ENCODE data around the gene CD244.

The CD244 gene

GRCh38 chr1:160819186-160819585, 43.5 kb downstream of the CD244 start:
- no peak for DNase-seq (ENCODE audit: low read depth, low spot score)
- TF ChIP-seq, protein P1, sequence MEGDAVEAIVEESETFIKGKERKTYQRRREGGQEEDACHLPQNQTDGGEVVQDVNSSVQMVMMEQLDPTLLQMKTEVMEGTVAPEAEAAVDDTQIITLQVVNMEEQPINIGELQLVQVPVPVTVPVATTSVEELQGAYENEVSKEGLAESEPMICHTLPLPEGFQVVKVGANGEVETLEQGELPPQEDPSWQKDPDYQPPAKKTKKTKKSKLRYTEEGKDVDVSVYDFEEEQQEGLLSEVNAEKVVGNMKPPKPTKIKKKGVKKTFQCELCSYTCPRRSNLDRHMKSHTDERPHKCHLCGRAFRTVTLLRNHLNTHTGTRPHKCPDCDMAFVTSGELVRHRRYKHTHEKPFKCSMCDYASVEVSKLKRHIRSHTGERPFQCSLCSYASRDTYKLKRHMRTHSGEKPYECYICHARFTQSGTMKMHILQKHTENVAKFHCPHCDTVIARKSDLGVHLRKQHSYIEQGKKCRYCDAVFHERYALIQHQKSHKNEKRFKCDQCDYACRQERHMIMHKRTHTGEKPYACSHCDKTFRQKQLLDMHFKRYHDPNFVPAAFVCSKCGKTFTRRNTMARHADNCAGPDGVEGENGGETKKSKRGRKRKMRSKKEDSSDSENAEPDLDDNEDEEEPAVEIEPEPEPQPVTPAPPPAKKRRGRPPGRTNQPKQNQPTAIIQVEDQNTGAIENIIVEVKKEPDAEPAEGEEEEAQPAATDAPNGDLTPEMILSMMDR (IDR thresholded peaks at IDR 0.05; ENCODE audit: insufficient read depth, low read length, missing control alignments): no peak
- ChIA-PET POLR2A (no interaction called here), CTCF (no interaction called here)
- H3K4me3 ChIP-seq (ENCODE audit: low read depth, low read length): no peak overlapping the region

DNA sequence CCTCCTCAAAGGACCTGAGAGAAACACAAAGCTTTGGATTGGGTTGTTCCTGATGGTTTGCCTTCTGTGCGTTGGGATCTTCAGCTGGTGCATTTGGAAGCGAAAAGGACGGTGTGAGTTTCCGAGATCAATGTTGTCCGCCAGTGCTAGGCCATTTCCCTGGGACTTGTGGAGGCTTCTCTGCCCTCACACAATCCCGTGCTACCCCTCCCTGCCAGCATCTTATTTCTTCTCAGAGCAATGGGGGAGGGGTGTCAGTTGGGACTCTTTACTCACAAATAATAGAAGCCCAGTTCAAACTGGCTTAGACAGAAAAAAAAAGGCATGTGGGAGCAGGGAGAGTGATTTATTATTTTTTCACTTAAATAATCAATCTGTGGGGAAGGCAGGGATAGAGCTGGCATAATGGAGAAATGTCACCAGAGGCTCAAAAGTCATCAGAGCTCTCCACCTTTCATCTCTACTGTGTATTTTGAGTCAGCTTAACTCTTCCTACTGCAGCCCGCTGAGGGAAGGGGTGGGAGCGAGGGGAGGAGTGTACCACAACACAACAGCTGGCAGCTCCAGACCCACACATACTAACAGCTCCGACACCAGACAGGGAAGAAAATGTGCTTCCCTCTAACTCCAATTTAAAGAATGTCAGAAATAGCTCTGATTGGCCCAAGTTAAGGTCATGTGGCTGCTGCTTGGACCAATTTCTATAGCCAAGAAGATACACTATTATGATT, 44.3 kb downstream of the CD244 start:
- TF ChIP-seq, protein P1 (IDR thresholded peaks at IDR 0.05; ENCODE audit: insufficient read depth, low read length, missing control alignments): no peak
- POLR2A ChIA-PET: no interaction called here
- CTCF ChIA-PET: interaction anchor here (0.6 kb wide), 1 partner anchor 17 kb away, joined by 3 read pairs; no protein-coding TSS in a partner anchor
- no peak overlapping the region for H3K4me3 ChIP-seq (ENCODE audit: low read depth, low read length)
- DNase-seq (ENCODE audit: low read depth, low spot score): no peak

- ChIA-PET CTCF (no interaction called here), POLR2A (no interaction called here)
- no peak overlapping the region for H3K4me3 ChIP-seq (ENCODE audit: low read depth, low read length)
- TF ChIP-seq, protein P1 (IDR thresholded peaks at IDR 0.05; ENCODE audit: insufficient read depth, low read length, missing control alignments): no peak
- DNase-seq (ENCODE audit: low read depth, low spot score): no peak
Observed at GRCh38 chr1:160814856-160815255, 47.8 kb downstream of the CD244 start.

GRCh38 chr1:160814316-160814715, 48.4 kb downstream of the CD244 start:
- TF ChIP-seq, protein P1 (IDR thresholded peaks at IDR 0.05; ENCODE audit: insufficient read depth, low read length, missing control alignments): no peak
- ChIA-PET CTCF (no interaction called here), POLR2A (no interaction called here)
- no peak overlapping the region for H3K4me3 ChIP-seq (ENCODE audit: low read depth, low read length)
- DNase-seq (ENCODE audit: low read depth, low spot score): no peak

GRCh38 chr1:160813215-160813614, 49.5 kb downstream of the CD244 start:
- ChIA-PET CTCF (no interaction called here), POLR2A (no interaction called here)
- no peak overlapping the region for H3K4me3 ChIP-seq (ENCODE audit: low read depth, low read length)
- DNase-seq (ENCODE audit: low read depth, low spot score): no peak
- TF ChIP-seq, protein P1 (IDR thresholded peaks at IDR 0.05; ENCODE audit: insufficient read depth, low read length, missing control alignments): no peak

DNA sequence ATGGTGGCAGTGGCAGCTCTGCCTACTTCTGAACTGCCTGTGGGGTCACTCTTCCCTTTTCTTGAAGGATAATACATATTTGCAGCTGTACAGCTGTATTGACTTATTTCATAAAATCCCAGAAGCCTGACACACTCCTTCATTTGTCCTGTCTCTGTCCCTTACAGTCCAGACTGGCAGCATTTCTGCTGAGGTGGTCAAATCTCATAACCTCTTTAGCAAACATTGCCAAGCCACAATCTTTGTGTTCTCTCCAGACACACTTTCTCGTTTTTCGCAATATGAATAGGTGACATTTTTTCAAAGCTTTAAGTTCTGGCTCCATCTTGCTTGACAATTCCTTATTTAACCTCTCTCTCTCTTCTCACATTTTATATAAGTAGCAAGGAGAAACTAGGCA, 51.5 kb downstream of the CD244 start:
- ChIA-PET CTCF (no interaction called here), POLR2A (no interaction called here)
- TF ChIP-seq, protein P1 (IDR thresholded peaks at IDR 0.05; ENCODE audit: insufficient read depth, low read length, missing control alignments): no peak
- no peak for DNase-seq (ENCODE audit: low read depth, low spot score)
- no peak overlapping the region for H3K4me3 ChIP-seq (ENCODE audit: low read depth, low read length)

Data from AG04449 (cell line).